Measurements from ENCODE around the gene SLC43A2.

DNA sequence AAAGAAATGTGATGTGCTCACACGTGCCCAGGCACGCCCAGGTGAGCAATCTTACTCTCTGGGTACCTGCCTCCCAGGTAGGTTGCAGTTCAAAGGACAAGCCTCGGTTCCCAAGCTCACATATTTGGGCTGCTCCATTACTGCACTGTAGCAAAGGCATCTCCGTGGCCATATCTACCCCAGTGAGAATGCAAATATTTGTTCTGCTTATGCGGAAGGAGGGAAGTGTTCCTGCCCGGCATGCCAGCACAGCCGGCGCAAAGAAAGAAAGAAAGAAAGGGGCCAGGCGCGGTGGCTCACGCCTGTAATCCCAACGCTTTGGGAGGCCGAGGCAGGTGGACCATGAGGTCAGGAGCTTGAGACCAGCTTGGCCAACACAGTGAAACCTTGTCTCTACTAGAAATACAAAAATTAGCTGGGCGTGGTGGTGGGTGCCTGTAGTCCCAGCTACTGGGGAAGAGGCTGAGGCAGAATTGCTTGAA is 30.7 kb downstream of the SLC43A2 start:
- TF ChIP-seq YY1 (IDR thresholded peaks at IDR 0.05; ENCODE audit: insufficient read depth, insufficient read length) (no peak), SUZ12 (IDR thresholded peaks at IDR 0.05; ENCODE audit: extremely low read depth, insufficient read depth, insufficient read length) (no peak), ZNF274 (IDR thresholded peaks at IDR 0.05; ENCODE audit: low read depth, low read length) (no peak)
